RWPE2 (cell line): ENCODE measurements around the gene CSTF3.
A peak's percentile ranks its signal among the peaks of the same experiment; 100 is the strongest.

Source experiments
- ATAC-seq: fragments of 200-7000 bp; cut with Tn5 transposase; 3 replicates; pipeline ENCODE4 v1.9.1; 2021; ENCODE audit warnings: low read depth
- DNase-seq: peaks from one replicate; pipeline ENCODE4 v3.0.0-alpha.2; 2020; ENCODE audit warnings: low spot score
- H3K27ac ChIP-seq: fragments of 450-650 bp; 2 replicates; pipeline ENCODE4 v1.5.1; 2017; ENCODE audit warnings: mild to moderate bottlenecking; ENCODE audit not compliant: poor library complexity, severe bottlenecking
- H3K27me3 ChIP-seq: fragments of 250-450 bp; sonication (Bioruptor Pico); 2 replicates; pipeline ENCODE4 v1.5.1; 2021; ENCODE audit warnings: mild to moderate bottlenecking, moderate library complexity; ENCODE audit not compliant: insufficient read depth, poor library complexity, severe bottlenecking
- H3K36me3 ChIP-seq: fragments of 250-450 bp; sonication (Bioruptor Pico); 2 replicates; pipeline ENCODE4 v1.5.1; 2020; ENCODE audit warnings: low read depth, mild to moderate bottlenecking, moderate library complexity
- H3K4me1 ChIP-seq: fragments of 250-450 bp; sonication (Bioruptor Pico); 2 replicates; pipeline ENCODE4 v1.5.1; 2021; ENCODE audit warnings: mild to moderate bottlenecking, moderate library complexity; ENCODE audit not compliant: insufficient read depth, poor library complexity, severe bottlenecking
- H3K4me3 ChIP-seq: fragments of 250-450 bp; sonication (Bioruptor Pico); 2 replicates; pipeline ENCODE4 v1.5.1; 2021; ENCODE audit warnings: mild to moderate bottlenecking, moderate library complexity; ENCODE audit not compliant: severe bottlenecking
- H3K9me3 ChIP-seq: fragments of 250-450 bp; sonication (Bioruptor Pico); 2 replicates; pipeline ENCODE4 v1.5.1; 2021; ENCODE audit warnings: mild to moderate bottlenecking, moderate library complexity; ENCODE audit not compliant: severe bottlenecking
- CTCF ChIP-seq: fragments of 450-650 bp; IDR thresholded peaks from one replicate; pipeline ENCODE4 v1.5.1; 2017; ENCODE audit warnings: mild to moderate bottlenecking, moderate library complexity; ENCODE audit not compliant: poor library complexity, severe bottlenecking

CSTF3 gene

DNA sequence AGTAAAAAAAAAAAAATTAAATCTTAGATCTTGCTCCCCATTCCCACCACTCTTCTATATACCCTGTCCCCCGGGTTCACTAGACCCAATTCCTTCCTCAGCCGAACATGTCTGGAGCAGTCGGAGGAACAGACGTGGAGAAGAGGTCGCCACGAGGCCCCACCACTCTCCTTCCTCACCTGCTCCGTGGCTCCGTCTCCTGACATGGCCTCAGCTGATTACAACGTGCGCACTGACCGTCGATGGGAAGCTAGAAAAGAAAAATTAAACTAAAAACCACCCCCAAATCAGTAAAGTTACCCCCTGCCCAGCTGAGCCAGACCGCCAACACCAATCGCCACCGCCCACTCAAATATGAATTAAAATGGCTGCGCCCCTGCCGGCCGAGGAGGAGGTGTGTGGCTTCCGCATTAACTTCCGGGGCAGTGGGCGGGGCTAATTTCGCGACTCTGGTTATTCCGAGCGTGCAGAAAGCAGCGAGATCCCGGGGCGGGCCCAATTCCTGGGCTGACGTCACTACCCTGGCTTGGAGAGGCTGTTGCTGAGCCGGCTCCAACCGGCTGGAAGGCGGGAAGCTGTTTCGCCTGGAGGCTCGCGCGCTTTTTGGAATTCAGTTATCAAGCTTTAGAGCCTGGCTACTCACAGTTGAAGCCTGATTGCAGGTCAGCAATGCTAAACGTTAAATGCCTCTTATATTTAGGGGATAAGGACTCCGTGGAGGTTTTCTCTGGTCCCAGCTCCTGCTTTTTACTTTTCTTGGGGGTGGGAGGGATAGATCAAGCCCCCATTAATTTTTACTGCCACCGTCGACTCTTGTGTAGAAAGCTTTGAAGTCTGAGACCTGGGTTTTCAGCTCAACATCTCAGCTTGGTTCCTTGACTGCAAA is at the start of gene CSTF3:
Gene CSTF3, minus strand, starts transcription at position 361 of the 886 bp plus-strand sequence. Its CDS starts 155 bp downstream, at position 206.
- peaks cover 41% of the 10 kb centered on the region for H3K36me3 ChIP-seq
- TF ChIP-seq CTCF: no peak
- H3K4me3 ChIP-seq: peak within 1 kb of the TSS; percentile 72
- H3K27ac ChIP-seq: peak within 1 kb of the TSS; percentile 71
- peak; percentile 99 for DNase-seq
- peaks cover 34% of the 10 kb centered on the region for H3K4me1 ChIP-seq
- no peaks in the 10 kb centered on the region for H3K27me3 ChIP-seq
- ATAC-seq: peak; percentile 94
- H3K9me3 ChIP-seq: no peaks in the 10 kb centered on the region

DNA sequence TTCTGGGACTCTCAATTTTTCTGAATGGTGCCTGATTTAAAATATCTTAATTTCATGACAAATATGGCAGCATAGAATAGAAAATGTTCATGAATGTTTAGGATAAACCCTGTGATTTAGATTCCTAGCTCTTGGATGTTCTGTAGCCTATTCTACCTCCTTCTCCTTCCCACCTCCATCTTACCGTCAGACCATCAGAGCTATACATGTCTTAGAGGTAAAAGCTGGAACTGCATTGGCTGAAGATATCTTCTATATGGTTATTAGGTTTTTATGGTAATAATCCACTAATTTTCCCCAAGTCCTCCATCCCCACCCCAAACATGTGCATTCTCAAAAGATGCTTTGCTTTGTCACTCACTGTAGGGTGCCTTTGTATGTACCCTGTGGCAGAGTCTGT is 46.9 kb upstream of the CSTF3 start:
- ATAC-seq: no peak
- no peak for DNase-seq
- Histone ChIP-seq H3K4me1 (no peaks in the 10 kb centered on the region), H3K27ac (no peak overlapping the region), H3K36me3 (no peaks in the 10 kb centered on the region), H3K9me3 (no peaks in the 10 kb centered on the region), H3K4me3 (no peak overlapping the region), H3K27me3 (no peaks in the 10 kb centered on the region)
- TF ChIP-seq CTCF: no peak

DNA sequence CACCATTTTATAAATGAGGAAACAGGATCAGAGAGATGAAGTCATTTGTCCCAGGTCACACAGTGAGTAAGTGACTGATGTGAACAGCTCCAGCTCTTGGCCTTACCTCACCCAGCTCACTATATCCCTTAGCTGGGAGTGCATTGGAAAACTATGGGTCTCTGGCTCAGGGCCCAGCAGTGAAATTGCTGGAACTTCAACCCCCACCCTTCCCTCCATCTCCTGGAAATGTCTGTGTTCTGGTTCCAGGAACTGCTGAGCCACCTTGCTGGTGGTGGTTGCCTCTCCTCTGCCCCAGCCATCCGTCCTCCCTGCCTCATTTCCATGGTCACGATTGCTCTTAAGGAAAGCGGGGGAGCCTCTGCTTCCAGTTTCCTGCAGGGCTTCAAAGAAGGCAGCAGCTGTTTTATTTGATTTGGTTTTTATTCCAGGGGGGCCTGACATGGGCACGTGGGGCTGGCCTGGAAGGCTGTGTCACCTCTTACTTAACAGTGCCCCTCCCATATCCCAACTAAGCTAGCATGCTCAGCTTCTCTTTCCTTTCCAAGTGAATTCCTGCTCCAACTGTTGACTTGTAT is 46.2 kb upstream of the CSTF3 start:
- DNase-seq: no peak
- H3K4me1 ChIP-seq: no peaks in the 10 kb centered on the region
- no peak overlapping the region for H3K4me3 ChIP-seq
- ATAC-seq: no peak
- no peaks in the 10 kb centered on the region for H3K27me3 ChIP-seq
- no peak for TF ChIP-seq CTCF
- H3K36me3 ChIP-seq: no peaks in the 10 kb centered on the region
- no peaks in the 10 kb centered on the region for H3K9me3 ChIP-seq
- no peak overlapping the region for H3K27ac ChIP-seq

- H3K4me1 ChIP-seq: no peaks in the 10 kb centered on the region
- ATAC-seq: no peak
Measured at GRCh38 chr11:33197915-33198727, 36.8 kb upstream of the CSTF3 start.

More at GRCh38 chr11:33197915-33198727, 36.8 kb upstream of the CSTF3 start:
- Histone ChIP-seq H3K36me3 (no peaks in the 10 kb centered on the region), H3K4me3 (no peak overlapping the region), H3K27me3 (no peaks in the 10 kb centered on the region), H3K27ac (no peak overlapping the region), H3K9me3 (no peaks in the 10 kb centered on the region)
- no peak for TF ChIP-seq CTCF
- DNase-seq: no peak
